T-helper 9 cell (primary cell): Measurements from ENCODE around the gene OTOL1.

ENCODE experiments used
- DNase-seq: peaks from one replicate; pipeline ENCODE4 v3.0.0-alpha.2; 2020

The OTOL1 gene

DNA sequence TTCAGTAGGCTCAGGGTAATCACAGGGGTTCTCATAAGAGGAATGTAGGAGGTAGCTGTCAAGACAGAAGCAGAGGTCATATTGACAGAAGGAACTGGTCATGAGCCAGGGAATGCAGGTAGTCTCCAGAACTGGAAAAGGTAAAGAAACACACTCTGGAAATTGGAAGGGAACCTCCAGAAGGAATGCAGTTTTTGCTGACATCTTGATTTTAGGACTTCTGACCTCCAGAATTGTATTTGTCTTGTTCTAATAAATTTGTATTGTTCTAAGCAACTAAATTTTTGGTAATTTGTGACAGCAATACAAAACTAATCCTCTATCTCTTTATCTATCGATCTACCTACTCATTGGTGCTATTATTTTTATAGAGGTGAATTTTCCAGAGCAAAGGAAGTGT, 49.2 kb downstream of the OTOL1 start:
- DNase-seq, result no peak

DNA sequence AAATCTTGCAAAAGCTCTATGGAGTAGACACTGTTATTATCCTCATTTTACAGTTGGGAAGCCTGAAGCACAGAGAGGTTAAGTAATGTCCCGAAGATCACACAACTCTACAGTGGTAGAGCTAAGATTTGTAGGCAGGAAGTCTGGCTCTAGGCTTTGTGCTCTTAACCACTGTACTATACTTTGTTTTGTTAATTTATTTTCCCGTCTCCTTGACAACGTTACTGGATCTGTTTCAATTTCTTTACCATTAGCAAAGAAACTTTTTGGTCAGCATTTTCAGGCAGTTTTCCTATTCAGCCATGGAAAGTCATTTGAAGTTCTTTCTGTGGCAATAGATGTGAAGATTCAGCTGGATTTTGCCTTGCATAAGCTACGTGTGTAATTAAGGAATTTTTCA, 51.7 kb downstream of the OTOL1 start:
- no peak for DNase-seq

DNA sequence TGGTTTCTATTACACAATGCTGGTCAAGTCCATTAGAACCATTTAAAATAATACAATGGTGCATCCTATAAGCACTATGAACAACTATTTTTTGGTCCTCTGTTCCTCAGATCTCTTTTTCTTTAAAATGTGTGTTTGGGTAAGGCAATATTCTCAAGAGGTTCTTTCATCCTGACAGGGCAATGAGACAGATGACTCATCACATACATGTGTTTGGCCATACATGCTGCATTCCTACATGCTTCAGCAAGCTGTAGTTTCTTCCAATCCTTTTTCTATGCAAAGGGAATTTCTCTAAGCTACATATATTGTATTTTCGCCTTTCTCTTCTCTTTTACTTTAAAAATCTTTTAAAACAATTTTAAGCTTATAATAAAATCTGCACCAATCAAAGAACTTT, 52.7 kb downstream of the OTOL1 start:
- no peak for DNase-seq

DNA sequence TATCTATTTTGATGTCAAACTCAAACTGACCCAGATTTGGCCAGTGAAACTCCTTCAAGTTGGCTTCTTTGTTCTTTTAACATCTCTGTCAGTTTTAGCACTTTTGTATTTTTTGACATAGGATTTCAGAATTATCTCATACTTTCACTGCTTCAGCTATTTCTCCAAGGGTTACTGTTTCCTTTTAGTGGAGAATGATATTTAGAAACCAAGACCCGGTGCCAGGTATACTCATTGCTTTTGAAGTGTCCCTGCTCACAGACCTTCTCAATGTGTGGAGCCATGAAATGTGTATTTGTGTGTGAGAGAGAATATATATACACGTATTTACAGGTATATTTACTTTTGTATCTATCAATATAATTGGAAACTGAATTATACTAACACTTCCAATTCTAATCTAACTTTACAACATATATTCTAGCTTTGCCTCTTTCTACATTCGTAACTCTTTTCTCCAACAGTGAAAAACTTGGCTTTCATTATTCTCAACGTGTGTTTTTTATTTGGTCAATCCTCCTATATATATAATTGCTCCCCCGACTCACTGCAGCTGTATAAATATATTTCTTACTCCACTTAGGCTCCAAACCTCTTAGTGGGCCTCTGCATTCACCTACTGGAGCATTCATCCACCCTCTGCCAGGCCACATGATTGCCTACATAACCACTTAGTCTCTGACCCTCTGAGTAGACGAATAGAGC, 54.0 kb downstream of the OTOL1 start:
- DNase-seq, result no peak

DNA sequence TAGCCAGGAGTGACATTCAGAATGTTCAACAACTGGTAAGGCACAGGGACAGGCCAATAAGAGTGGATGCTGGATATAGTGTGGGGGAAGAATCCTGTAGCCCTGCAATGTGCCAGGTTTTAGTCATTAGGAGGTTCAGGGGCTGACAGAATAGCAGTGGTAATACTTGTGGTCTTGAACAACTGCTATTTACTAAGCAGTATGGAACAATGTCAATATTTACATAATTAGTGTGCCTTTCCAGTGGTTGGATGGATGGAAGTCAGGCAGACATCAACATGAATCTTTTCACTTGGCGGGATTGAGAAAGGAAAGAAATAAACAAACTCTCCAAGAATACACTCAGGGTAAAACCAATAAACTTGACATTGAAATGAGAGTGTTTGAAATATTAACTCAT, 55.1 kb downstream of the OTOL1 start:
- DNase-seq, result no peak

DNA sequence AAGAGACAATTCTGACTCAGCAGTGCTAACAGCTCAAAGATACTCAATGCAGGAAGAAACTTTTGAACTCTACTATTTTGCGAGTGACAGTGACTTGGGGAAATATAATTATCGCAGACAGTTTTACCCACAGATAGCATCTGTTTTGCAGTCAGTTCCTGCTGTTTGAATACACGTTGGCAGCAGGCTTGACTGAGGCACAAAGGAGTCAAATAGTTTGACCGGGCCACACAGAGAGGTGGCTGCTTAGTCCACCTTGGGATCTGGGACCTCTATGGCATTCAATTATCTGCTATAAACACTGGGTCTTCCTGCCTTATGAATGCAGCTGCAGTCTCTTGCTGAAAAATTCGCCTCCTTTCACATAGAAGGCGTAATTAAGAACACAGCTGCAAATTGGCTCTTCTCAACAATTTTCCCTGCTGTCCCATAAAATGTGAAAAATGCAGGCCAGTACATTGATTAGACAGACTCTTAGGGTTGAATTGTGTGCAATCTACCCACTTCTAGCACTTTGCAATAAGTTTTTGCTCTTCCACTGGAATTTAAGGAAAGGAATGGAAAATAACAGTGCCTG, 56.5 kb downstream of the OTOL1 start:
- DNase-seq, result no peak
